Measurements from ENCODE around the gene SAFB.

DNA sequence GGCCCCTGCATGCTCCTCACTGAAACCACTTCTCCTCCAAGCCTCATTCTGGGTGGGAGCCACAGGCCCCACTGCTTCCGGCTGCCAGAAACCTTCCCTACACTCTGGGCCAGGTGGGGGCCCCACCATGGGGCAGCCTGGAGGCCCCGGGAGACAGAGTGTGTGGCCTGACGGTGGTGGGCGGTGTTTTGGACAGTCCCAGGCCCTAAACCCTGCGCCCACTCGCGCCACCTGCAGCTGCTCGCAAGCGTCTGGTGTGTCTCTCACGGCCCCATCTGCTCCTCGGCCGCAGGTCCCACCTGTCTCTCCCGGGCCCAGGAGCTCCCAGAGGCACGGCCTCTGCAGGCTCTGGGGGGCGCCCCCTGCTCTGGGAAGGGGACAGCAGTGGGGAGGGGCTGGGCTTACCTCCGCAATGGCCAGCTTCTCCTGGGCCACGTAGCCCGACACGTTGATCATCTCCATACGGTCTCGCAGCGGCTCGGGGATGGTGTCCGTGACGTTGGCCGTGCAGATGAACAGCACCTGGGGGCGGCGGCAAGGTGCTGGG, 72.8 kb downstream of the SAFB start:
- TF ChIP-seq, protein P1, sequence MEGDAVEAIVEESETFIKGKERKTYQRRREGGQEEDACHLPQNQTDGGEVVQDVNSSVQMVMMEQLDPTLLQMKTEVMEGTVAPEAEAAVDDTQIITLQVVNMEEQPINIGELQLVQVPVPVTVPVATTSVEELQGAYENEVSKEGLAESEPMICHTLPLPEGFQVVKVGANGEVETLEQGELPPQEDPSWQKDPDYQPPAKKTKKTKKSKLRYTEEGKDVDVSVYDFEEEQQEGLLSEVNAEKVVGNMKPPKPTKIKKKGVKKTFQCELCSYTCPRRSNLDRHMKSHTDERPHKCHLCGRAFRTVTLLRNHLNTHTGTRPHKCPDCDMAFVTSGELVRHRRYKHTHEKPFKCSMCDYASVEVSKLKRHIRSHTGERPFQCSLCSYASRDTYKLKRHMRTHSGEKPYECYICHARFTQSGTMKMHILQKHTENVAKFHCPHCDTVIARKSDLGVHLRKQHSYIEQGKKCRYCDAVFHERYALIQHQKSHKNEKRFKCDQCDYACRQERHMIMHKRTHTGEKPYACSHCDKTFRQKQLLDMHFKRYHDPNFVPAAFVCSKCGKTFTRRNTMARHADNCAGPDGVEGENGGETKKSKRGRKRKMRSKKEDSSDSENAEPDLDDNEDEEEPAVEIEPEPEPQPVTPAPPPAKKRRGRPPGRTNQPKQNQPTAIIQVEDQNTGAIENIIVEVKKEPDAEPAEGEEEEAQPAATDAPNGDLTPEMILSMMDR (IDR thresholded peaks at IDR 0.05) = no peak
- no peak for TF ChIP-seq ZFX (IDR thresholded peaks at IDR 0.05; ENCODE audit: borderline replicate concordance)
